ENCODE measurements around the gene TMEM245.
"Not testable (repeated sequence)": the region's sequence is repeated elsewhere in the genome, so short reads cannot be mapped to it uniquely, and the experiment has no call there.

The TMEM245 gene

DNA sequence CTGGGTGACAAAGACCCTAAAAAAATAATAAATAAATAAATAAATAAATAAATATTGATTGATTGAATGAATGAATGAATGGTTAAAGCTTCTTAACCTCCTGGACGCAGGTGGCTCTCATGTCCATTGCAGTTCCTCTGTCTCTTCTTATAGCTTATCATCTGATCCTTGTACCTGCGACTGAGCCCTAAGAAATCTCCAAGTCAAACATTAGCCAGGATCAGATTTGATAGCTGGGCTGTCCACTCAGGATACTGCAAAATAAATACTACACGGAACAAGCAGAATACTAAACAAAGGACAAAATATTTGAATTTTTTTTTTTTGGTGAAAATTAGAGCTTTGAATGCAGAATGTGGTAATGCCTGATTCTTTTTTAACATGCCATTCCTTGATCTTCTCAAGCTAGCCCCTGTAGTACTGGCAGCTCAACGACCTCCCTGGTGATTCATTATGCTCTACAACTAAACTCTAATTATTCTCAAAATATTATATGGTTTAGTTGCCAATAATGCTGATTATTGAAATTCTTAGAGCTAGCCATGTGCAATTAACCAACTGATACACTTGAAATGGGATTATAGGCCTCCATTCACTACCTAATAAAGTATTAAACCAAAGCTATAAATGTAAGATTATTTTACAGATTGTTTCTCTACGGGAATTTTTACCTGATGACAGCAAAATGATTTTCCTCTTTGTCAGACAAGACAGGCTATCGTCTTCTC, 9.9 kb upstream of the TMEM245 start:
- no peak for DNase-seq

- not testable (repeated sequence) for DNase-seq
These were observed 6.9 kb upstream of the TMEM245 start for GRCh38 chr9:109126671-109127070.

- DNase-seq = no peak
These were observed 4.4 kb upstream of the TMEM245 start for GRCh38 chr9:109124121-109124520.

GRCh38 chr9:109122726-109123621, 3.2 kb upstream of the TMEM245 start:
- no peak for DNase-seq

DNA sequence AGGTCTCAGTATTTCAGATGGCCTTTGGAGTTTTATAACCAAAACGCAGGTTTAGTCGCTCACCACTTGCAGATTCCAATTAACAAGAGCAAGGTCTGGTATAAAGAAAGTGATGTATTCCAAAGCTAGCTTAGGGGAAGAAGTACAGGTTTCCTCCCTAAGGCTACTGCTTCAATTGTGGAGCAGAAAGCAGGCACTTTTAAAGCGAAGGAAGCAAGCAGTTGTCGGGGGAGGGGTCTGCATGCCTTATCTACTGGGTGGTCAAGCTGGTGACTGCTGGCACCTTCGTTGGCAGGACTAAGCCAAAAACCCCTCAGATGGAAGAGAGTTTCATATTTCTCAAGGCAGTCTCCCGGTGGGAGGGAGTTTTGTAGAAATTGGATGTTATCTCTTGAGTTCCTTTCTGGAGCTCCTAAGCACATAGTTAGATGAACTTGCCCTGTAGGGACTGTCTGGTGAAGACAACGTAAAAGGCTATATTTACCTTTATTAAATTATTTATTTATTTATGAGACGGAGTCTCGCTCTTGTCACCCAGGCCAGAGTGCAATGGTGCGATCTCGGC, 1.6 kb upstream of the TMEM245 start:
- DNase-seq = no peak

DNA sequence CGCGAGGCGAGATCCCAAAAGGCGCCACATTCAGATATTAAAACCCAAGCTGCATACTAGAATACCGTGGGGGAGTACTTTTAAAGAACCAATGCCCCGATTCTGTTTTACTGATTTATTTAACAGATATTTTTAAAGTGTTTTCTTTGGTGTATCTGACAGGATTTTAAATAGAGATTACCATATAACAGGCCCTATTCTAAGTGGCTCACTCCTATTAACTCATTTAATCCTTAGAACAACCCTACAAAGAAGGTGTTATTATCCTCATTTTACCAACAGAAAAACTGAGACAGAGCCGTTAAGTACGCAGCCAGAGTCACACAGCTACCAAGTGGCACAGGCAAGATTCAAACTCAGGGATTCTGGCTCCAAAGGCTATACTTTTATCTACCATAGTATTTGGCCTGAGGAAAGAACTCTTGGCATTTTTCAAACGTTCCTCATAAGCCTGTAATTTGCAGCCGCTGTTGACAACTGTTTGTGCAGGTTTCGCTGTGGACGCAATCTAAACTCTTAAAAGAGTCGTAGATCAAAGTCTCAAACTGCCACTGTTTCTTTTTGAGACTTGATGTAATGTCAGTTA, 550 bp upstream of the TMEM245 start:
- DNase-seq = no peak

- DNase-seq = peak; percentile 32
These were observed 824 bp downstream of the TMEM245 start for GRCh38 chr9:109118808-109119438.

- DNase-seq = peak; percentile 34
These were observed 1.6 kb downstream of the TMEM245 start for GRCh38 chr9:109117856-109118807.

DNA sequence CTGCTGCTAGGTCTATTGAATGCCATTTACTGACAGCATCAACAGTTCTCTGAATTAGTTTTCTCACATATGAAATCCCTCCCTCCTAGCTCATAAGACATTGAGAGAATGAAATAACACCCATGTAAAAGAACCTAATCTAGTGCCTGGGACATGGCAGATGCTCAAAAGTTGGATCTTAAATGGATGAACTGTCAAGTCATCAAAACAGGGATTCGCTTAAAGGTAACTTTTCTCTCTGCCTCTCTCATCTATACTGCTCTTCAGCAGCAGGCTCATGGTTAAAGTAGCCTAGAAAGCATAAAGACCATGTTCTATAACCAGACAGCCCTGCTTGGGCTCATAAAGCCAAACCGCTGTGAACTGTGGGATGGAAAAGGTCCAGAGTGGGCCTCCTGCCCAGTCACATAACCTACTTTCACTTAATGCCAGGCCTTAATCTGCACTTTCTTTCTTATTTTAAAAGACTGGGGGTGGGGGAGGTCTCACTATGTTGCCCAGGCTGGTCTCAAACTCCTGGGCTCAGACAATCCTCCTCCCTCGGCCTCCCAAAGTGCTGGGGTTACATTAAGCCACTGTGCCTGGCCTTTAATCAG, 3.7 kb downstream of the TMEM245 start:
- no peak for DNase-seq

DNA sequence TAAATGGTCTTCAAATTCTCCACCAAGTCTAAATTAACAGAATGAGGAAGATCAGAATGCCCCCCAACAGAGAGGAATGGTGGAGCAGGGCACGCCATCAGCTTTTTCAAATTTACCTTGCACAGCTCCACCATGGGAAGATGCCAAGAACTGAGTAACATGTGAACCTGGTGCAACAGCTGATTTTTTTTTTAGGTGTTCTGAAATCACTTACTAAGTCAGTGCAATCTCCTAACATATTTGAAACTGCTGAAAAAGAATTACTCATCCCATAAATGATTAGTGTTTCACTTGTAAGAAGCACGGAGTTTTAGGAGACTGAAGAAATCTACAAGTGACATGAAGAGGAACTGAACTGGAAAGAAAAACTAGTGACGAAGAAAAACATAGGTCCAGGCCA, 5.1 kb downstream of the TMEM245 start:
- DNase-seq = no peak

GRCh38 chr9:109113892-109114609, 5.7 kb downstream of the TMEM245 start:
- DNase-seq = no peak

DNA sequence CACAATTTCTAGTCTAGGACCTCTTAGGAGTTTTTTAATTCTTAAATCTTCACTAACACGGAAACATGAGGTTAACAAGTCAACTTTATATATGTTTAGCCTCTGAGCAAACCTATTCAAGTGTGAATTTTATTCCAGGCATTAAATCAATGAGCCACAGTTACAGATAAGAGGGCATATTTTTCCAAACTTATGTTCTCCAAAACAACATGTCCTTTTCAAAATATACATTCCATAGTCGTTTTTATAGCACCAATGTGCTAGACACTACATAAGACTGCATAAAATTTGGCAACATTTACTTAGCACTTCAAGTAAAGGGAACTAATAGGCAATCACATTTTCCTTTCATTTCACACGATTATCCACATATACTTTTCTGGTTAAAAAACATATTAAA, 6.5 kb downstream of the TMEM245 start:
- DNase-seq = no peak

GRCh38 chr9:109110329-109111021, 9.3 kb downstream of the TMEM245 start:
- DNase-seq = no peak

DNA sequence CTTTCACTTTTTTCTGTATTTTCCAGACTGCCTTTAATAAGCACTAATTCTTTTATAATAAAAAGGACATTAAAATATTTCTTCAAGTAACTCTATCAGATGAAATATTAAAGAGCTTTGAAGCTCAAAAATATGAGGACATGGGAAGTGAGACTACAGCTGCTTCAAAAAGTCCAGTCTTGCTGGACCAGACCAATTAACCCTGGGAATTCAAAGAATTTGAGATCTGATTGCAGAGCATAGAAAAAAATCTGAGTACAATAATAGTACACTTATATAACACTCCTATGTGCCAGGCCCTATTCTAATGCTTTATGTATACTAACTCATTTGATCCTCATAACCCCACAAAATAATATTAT, 9.8 kb downstream of the TMEM245 start:
- DNase-seq = no peak

DNA sequence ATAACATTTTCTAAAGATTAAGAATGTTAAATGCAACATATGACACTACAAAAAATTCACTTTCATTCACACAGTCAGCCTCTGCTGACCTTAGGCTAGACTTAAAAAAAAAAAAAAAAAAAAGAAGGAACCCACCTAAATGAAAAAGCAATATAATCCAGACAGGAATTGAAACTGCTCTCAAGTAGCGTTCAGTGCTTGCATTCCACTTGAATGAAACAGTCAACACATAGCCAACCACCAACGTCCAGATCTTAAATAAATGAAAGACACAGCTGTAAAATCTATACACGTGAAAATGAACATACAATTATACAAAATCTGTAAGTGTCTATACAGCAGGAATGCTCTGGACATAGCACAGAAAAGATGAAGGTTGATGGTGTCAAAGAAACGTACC, 11.4 kb downstream of the TMEM245 start:
- DNase-seq = no peak

GRCh38 chr9:109107402-109108240, 12.1 kb downstream of the TMEM245 start:
- no peak for DNase-seq

DNA sequence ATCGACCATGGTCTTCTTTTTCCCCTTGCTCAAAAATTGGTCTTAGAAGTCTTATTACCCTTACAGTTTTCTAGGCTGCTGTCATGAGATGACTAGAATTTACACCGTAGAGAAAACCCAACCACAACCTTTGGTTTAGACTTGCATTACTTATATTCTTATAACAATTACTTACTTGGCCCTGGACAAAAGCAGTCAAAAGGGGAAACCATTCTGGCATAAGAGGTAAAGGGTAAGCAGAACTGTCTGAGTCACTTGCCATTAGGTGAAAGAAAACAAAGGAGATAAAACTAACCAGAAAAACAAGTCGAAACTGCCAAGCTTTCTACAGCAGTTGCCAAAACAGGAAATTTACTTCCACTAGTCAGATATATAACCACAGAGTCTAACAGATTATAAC, 17.9 kb downstream of the TMEM245 start:
- DNase-seq = no peak

- DNase-seq = no peak
These were observed 18.5 kb downstream of the TMEM245 start for GRCh38 chr9:109101202-109101595.

- no peak for DNase-seq
These were observed 19.1 kb downstream of the TMEM245 start for GRCh38 chr9:109100543-109101201.
